Brain microvascular endothelial cell (primary cell): ENCODE results near the gene HOMER3.

Experiments
- DNase-seq: peaks from one replicate; pipeline ENCODE4 v3.0.0-alpha.2; 2020
- H3K27ac ChIP-seq: fragments of 250-450 bp; sonication (Bioruptor Pico); 2 replicates; pipeline ENCODE4 v1.5.1; 2020; ENCODE audit warnings: mild to moderate bottlenecking, moderate library complexity
- H3K27me3 ChIP-seq: fragments of 250-450 bp; sonication (Bioruptor Pico); replicated peaks from 2 replicates; pipeline ENCODE4 v1.5.1; 2020; ENCODE audit warnings: mild to moderate bottlenecking
- H3K36me3 ChIP-seq: fragments of 250-450 bp; sonication (Bioruptor Pico); replicated peaks from 2 replicates; pipeline ENCODE4 v1.5.1; 2020; ENCODE audit warnings: mild to moderate bottlenecking
- H3K4me3 ChIP-seq: 2 replicates; pipeline ENCODE4 v1.5.1; 2011; ENCODE audit warnings: low read depth, mild to moderate bottlenecking, control low read depth, low read length, moderate library complexity
- in situ Hi-C: cut with HindIII; loops from 2 replicates; pipeline ENCODE4 v1.10.0; 2017; ENCODE audit warnings: low sequenced_read_pairs, low pct_ligation_motif_present
- TF ChIP-seq, protein P1 (sequence below): IDR thresholded peaks from 2 replicates; pipeline ENCODE4 v1.5.1; 2011; ENCODE audit warnings: low read depth, mild to moderate bottlenecking, moderate library complexity, low read length, control low read depth, inconsistent platforms; ENCODE audit errors: missing control alignments

Gene HOMER3

DNA sequence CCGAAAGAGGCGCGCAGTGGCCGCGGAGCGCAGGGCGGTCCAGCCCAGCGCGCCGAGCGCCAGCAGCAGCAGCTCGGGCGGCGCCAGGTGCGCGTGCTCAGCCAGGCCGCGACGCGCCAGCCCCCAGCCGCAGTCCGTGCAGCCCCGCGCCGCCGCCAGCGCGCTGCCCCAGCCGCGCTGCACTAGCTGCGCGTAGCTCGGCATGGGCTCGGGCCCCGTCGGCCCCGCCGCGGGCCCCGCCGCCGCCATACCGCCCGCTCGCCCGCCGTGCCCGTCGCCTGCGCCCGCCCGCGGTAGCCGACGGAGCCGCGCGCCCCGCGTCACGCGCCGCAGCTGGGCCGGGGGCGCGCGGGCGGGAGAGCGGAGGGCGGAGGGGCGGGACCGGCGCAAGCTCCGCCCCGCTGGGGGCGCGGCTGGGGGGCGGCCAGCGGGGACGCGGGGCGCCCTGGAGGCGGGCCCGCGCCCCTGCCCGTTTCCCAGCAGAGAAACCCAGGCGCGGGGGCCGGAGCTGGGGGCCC lies 45.1 kb downstream of the HOMER3 start, which contains the start of gene CERS1:
CERS1 (minus strand) TSS at position 335 of the 518 bp plus-strand sequence; CDS start at position 249, 86 bp downstream.
- H3K27ac ChIP-seq, result no peak within 1 kb of the TSS
- peaks cover 18% of the 10 kb centered on the region for H3K36me3 ChIP-seq
- in situ Hi-C loops, result no loop called here
- H3K4me3 ChIP-seq, result peak within 1 kb of the TSS; percentile 42
- TF ChIP-seq, protein P1, sequence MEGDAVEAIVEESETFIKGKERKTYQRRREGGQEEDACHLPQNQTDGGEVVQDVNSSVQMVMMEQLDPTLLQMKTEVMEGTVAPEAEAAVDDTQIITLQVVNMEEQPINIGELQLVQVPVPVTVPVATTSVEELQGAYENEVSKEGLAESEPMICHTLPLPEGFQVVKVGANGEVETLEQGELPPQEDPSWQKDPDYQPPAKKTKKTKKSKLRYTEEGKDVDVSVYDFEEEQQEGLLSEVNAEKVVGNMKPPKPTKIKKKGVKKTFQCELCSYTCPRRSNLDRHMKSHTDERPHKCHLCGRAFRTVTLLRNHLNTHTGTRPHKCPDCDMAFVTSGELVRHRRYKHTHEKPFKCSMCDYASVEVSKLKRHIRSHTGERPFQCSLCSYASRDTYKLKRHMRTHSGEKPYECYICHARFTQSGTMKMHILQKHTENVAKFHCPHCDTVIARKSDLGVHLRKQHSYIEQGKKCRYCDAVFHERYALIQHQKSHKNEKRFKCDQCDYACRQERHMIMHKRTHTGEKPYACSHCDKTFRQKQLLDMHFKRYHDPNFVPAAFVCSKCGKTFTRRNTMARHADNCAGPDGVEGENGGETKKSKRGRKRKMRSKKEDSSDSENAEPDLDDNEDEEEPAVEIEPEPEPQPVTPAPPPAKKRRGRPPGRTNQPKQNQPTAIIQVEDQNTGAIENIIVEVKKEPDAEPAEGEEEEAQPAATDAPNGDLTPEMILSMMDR, result no peak
- H3K27me3 ChIP-seq, result peaks cover 13% of the 10 kb centered on the region
- DNase-seq, result no peak

DNA sequence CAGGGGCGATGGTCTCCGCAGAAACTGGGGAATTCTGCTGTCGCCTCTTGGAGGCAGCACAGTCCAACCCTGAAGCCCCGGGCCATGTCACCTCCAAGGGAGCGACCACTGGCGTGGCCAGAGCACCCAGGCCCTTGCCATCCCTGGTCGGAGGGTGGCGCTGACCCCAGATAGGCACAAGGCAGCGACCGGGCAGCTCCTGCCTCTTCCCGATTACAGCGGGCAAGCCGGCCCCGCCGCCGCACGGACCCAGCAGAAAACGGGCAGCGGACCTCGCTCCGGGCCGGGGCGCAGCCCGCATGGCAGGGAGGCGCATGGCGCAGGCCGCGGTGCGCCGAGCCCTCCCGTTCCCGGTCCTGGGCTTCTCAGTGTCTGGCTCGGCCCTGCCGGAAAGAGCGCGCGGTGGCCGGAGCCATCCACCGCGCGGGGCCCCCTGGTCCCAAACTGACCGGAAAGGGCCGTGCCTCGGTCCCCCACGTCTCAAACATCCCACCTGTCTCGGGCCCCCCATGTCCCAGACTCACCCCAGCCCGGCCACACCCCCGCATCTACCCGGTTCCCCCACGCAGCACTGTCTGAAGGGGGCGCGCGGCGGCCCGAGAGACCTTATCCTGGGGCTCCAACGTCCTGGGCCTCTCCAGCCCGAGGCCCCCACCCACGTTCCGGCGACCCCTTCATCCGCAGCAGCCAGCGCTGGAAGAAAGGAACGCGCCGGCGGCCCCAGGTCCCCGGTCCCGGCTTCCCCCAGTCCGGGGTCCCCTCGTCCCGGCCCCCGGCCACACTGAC lies 45.8 kb downstream of the HOMER3 start:
- TF ChIP-seq, protein P1, result peak; percentile 49
- Histone ChIP-seq H3K36me3 (peaks cover 15% of the 10 kb centered on the region), H3K4me3 (peak overlapping the region; percentile 42), H3K27me3 (peaks cover 13% of the 10 kb centered on the region), H3K27ac (no peak overlapping the region)
- in situ Hi-C loops, result no loop called here
- no peak for DNase-seq

DNA sequence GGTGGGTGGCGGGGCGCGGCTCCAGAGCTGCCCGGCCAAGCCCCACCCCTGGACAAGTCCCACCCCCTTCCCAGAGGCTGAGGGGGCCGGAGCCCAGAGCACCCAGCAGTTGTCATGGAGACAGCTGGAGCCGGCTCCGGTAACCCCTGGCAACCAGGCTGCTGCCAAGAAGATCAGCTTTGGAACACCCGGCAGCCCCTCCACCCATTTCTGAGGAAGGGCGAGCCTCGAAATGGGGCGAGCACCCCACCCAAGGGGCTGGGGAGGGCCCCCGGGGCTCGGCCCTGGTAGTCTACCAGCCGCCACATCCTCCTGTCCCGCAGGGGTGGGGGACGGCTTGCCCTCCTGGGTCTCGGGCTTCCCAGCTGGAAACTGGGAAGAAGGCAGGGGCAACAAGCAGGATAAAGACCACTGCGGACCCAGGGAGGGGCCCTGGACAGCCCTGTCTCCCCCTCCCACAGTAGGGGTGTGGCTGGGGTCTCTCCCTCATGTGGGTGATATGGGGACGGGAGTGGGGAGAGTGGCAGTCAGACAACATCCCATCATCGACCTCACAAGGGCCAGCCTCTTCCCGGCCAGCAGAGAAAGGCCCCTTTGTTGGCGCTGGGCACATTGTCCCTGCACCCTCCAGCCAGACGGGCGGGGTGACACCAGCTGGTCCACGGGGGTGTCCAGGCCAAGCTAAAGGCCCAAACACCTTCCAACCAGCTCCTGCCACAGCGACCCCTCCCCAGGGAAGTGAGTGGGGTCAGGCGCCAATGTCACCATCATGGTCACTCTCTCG lies 46.6 kb downstream of the HOMER3 start:
- in situ Hi-C loops, result no loop called here
- TF ChIP-seq, protein P1, result no peak
- peaks cover 8% of the 10 kb centered on the region for H3K36me3 ChIP-seq
- H3K27ac ChIP-seq, result no peak overlapping the region
- no peak overlapping the region for H3K4me3 ChIP-seq
- H3K27me3 ChIP-seq, result peaks cover 13% of the 10 kb centered on the region
- DNase-seq, result no peak

DNA sequence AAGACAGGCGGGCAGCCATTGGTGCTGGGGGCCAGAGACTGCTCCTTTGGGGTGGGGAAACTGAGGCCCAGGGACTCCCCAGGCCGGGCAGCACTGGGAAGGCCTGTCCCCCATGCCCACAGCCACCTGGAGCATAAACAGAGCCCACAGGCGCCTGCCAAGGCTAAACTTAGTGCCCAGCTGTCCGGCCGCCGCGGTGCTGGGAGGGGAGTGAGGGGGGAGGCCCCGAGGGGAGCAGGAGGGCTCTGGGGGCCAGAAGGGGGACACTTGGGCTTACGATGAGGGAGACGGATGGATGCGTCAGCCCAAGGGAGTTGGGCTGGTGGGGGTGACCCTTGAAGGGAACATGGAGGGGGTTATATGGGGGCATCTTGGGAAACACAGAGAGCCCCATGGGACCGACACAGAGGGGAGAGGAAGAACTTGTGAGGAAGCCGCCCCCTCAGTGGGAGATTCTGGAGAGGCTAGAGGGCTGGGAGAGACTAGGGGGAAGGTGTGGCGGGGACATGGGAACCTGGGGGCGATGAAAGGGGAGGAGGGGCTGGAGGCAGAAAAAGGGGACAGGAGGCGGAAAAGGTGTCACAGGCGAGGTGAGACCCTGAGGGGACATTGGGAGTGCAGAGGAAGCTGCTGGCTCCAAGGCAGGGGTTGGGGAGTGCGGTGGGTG lies 47.3 kb downstream of the HOMER3 start:
- Histone ChIP-seq H3K36me3 (peaks cover under 1% of the 10 kb centered on the region), H3K27me3 (peaks cover 13% of the 10 kb centered on the region), H3K27ac (no peak overlapping the region), H3K4me3 (no peak overlapping the region)
- no peak for DNase-seq
- in situ Hi-C loops, result no loop called here
- TF ChIP-seq, protein P1, result no peak

DNA sequence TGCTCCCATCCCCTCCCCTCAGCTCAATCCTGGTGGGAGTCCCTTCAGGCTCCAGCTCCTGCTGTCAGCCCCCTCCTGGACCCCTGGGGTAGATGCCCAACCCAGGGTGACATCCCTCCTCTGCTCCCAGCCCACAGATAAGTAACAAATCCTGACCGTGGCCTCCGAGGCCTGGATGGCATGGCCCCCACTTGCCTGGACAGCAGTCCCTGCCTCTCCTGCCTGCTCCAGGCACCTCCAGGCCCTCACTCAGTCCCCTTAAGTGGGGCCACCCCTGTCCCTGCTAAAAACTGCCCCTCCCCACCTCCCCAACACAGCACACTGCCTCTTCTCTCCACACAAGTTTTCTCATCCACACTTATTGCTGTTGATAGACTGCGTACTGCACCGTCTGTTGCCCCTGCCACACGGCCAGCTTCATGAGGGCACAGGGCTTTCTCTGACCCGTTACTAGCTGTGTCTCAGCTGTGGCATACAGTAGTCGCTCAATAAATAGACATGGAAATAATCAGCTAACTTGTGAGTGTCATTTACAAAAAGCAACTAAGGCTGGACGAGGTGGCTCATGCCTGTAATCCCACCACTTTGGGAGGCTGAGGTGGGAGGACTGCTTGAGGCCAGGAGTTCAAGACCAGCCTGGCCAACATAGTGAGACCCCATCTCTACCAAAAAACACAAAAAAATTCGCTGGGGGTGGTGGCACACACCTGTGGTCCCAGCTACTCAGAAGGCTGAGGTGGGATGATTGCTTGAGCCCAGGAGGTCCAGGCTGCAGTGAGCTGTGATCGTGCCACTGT lies 50.9 kb downstream of the HOMER3 start:
- in situ Hi-C loops, result no loop called here
- Histone ChIP-seq H3K27ac (no peak overlapping the region), H3K27me3 (peaks cover 13% of the 10 kb centered on the region), H3K36me3 (no peaks in the 10 kb centered on the region), H3K4me3 (no peak overlapping the region)
- TF ChIP-seq, protein P1, result no peak
- DNase-seq, result no peak
